Sigmoid colon (tissue), 3 donors: ENCODE data around the gene TNK2.

Experiments used
- POLR2A ChIP-seq, 2 donors: fragments of 450-650 bp; IDR thresholded peaks; one replicate each; pipeline ENCODE4 v1.6.1; 2016; ENCODE audit warnings: antibody characterized with exemption in 2 of 2, mild to moderate bottlenecking in 2 of 2, moderate library complexity in 2 of 2
- TF ChIP-seq, protein P1 (sequence below), 4 experiments: fragments of 450-650 bp in 3 of 4; fragments of 200-600 bp in 1 of 4; IDR thresholded peaks; one replicate each; pipeline ENCODE4 v1.5.1; 2016 to 2019; ENCODE audit warnings: antibody characterized with exemption in 4 of 4, mild to moderate bottlenecking in 3 of 4, moderate library complexity in 2 of 4

DNA sequence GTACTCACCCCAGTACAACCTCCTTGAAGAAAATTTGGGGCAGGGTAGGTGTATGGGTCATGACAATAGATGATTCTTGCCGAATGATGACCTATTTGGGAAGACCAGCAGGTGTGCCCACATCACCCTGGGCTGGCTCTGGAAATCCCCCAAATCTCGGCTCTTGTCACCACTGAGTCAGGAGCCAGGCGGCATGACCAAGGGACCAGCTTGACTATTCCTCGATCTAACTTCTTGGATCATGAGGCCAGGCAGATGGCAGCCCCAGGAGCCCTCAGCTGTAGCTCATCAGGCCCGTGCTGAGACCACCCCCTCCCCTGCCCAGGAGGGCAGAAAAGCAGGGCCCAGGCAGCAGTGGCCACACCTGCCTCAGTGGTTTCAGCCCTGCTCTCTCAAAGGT is 87.5 kb downstream of the TNK2 start:
- TF ChIP-seq, protein P1, sequence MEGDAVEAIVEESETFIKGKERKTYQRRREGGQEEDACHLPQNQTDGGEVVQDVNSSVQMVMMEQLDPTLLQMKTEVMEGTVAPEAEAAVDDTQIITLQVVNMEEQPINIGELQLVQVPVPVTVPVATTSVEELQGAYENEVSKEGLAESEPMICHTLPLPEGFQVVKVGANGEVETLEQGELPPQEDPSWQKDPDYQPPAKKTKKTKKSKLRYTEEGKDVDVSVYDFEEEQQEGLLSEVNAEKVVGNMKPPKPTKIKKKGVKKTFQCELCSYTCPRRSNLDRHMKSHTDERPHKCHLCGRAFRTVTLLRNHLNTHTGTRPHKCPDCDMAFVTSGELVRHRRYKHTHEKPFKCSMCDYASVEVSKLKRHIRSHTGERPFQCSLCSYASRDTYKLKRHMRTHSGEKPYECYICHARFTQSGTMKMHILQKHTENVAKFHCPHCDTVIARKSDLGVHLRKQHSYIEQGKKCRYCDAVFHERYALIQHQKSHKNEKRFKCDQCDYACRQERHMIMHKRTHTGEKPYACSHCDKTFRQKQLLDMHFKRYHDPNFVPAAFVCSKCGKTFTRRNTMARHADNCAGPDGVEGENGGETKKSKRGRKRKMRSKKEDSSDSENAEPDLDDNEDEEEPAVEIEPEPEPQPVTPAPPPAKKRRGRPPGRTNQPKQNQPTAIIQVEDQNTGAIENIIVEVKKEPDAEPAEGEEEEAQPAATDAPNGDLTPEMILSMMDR (IDR thresholded peaks at IDR 0.05), result no peak
- TF ChIP-seq POLR2A (IDR thresholded peaks at IDR 0.05), result no peak
